ENCODE results near the gene SUPT20HL1.
"Not testable (repeated sequence)": the region's sequence is repeated elsewhere in the genome, so short reads cannot be mapped to it uniquely, and the experiment has no call there.

The SUPT20HL1 gene

GRCh38 chrX:24360272-24360671, at the start of gene SUPT20HL1:
SUPT20HL1 (plus strand) TSS chrX:24360639; CDS start chrX:24362761, 2,122 bp downstream.
- no peak for DNase-seq (ENCODE audit: low read depth in 3 of 3)

- not testable (repeated sequence) for DNase-seq (ENCODE audit: low read depth in 3 of 3)
These were observed 49.5 kb upstream of the SUPT20HL1 start for GRCh38 chrX:24310916-24311315.

- DNase-seq (ENCODE audit: low read depth in 3 of 3): not testable (repeated sequence)
These were observed 48.8 kb upstream of the SUPT20HL1 start for GRCh38 chrX:24311507-24312248.

GRCh38 chrX:24312249-24312607, 48.2 kb upstream of the SUPT20HL1 start:
- DNase-seq (ENCODE audit: low read depth in 3 of 3): not testable (repeated sequence)

GRCh38 chrX:24314019-24314635, 46.3 kb upstream of the SUPT20HL1 start, which contains the start of gene SUPT20HL2:
SUPT20HL2 (minus strand) TSS chrX:24314069; CDS start chrX:24313315, 754 bp downstream.
- no peak for DNase-seq (ENCODE audit: low read depth in 3 of 3)

GRCh38 chrX:24316111-24316510, 44.3 kb upstream of the SUPT20HL1 start:
- DNase-seq (ENCODE audit: low read depth in 3 of 3): no peak

- no peak for DNase-seq (ENCODE audit: low read depth in 3 of 3)
These were observed 42.9 kb upstream of the SUPT20HL1 start for GRCh38 chrX:24317567-24317966.

GRCh38 chrX:24321741-24322395, 38.6 kb upstream of the SUPT20HL1 start:
- no peak for DNase-seq (ENCODE audit: low read depth in 3 of 3)

- DNase-seq (ENCODE audit: low read depth in 3 of 3): no peak
These were observed 35.2 kb upstream of the SUPT20HL1 start for GRCh38 chrX:24325231-24325630.

GRCh38 chrX:24332878-24333277, 27.6 kb upstream of the SUPT20HL1 start:
- no peak for DNase-seq (ENCODE audit: low read depth in 3 of 3)

- DNase-seq (ENCODE audit: low read depth in 3 of 3): no peak
These were observed 27.1 kb upstream of the SUPT20HL1 start for GRCh38 chrX:24333371-24333770.

- DNase-seq (ENCODE audit: low read depth in 3 of 3): no peak
These were observed 26.0 kb upstream of the SUPT20HL1 start for GRCh38 chrX:24334461-24334860.

- DNase-seq (ENCODE audit: low read depth in 3 of 3): no peak
These were observed 24.6 kb upstream of the SUPT20HL1 start for GRCh38 chrX:24335871-24336270.

- no peak for DNase-seq (ENCODE audit: low read depth in 3 of 3)
These were observed 20.5 kb upstream of the SUPT20HL1 start for GRCh38 chrX:24339911-24340310.

GRCh38 chrX:24340501-24340900, 19.9 kb upstream of the SUPT20HL1 start:
- no peak for DNase-seq (ENCODE audit: low read depth in 3 of 3)

- no peak for DNase-seq (ENCODE audit: low read depth in 3 of 3)
These were observed 18.6 kb upstream of the SUPT20HL1 start for GRCh38 chrX:24341795-24342194.

GRCh38 chrX:24343719-24344118, 16.7 kb upstream of the SUPT20HL1 start:
- DNase-seq (ENCODE audit: low read depth in 3 of 3): no peak

- DNase-seq (ENCODE audit: low read depth in 3 of 3): no peak
These were observed 12.6 kb upstream of the SUPT20HL1 start for GRCh38 chrX:24347881-24348280.

GRCh38 chrX:24350217-24350616, 10.2 kb upstream of the SUPT20HL1 start:
- no peak for DNase-seq (ENCODE audit: low read depth in 3 of 3)

- no peak for DNase-seq (ENCODE audit: low read depth in 3 of 3)
These were observed 5.3 kb upstream of the SUPT20HL1 start for GRCh38 chrX:24355095-24355494.

- no peak for DNase-seq (ENCODE audit: low read depth in 3 of 3)
These were observed 3.3 kb upstream of the SUPT20HL1 start for GRCh38 chrX:24357106-24357505.

GRCh38 chrX:24362089-24362745, 1.8 kb downstream of the SUPT20HL1 start:
- not testable (repeated sequence) for DNase-seq (ENCODE audit: low read depth in 3 of 3)

Measured in stimulated activated CD4-positive, alpha-beta T cell treated with anti-CD3 and anti-CD28 coated beads, TNF-alpha, amount 100 ng/mL, for 4 hours (primary cell).